Liver (tissue), 1 donor: ENCODE results near the gene WRAP73.

Source experiments
- REST ChIP-seq: IDR thresholded peaks from 2 replicates; pipeline ENCODE4 v1.6.1; 2016; ENCODE audit warnings: antibody characterized with exemption, mild to moderate bottlenecking
- ZBTB33 ChIP-seq: IDR thresholded peaks from 2 replicates; pipeline ENCODE4 v1.6.1; 2016; ENCODE audit warnings: antibody characterized with exemption

- no peak for TF ChIP-seq ZBTB33
- TF ChIP-seq REST: no peak
Observed at GRCh38 chr1:3679098-3679555, 29.2 kb upstream of the WRAP73 start.
